T-helper 9 cell (primary cell): ENCODE results near the gene OR51B2.
"Not testable (repeated sequence)": the region's sequence is repeated elsewhere in the genome, so short reads cannot be mapped to it uniquely, and the experiment has no call there.

Source experiments
- DNase-seq: peaks from one replicate; pipeline ENCODE4 v3.0.0-alpha.2; 2020

Gene OR51B2

GRCh38 chr11:5310423-5310822 is 13.7 kb downstream of the OR51B2 start:
- no peak for DNase-seq

- DNase-seq = no peak
Measured at GRCh38 chr11:5307256-5308019, 16.7 kb downstream of the OR51B2 start.

GRCh38 chr11:5304046-5304445 is 20.1 kb downstream of the OR51B2 start:
- DNase-seq = no peak

GRCh38 chr11:5303626-5304025 is 20.5 kb downstream of the OR51B2 start:
- DNase-seq = no peak

- DNase-seq = no peak
Measured at GRCh38 chr11:5301846-5302245, 22.3 kb downstream of the OR51B2 start, which contains the start of gene OR51B4. Gene OR51B4, minus strand, starts transcription at chr11:5301946. Its CDS starts 0 bp downstream, at chr11:5301946.

- no peak for DNase-seq
Measured at GRCh38 chr11:5300251-5300650, 23.8 kb downstream of the OR51B2 start.

- no peak for DNase-seq
Measured at GRCh38 chr11:5298451-5298850, 25.6 kb downstream of the OR51B2 start.

GRCh38 chr11:5297721-5298323 is 26.3 kb downstream of the OR51B2 start:
- DNase-seq = no peak

GRCh38 chr11:5294342-5294995 is 29.6 kb downstream of the OR51B2 start:
- not testable (repeated sequence) for DNase-seq

GRCh38 chr11:5293028-5293427 is 31.1 kb downstream of the OR51B2 start:
- no peak for DNase-seq

GRCh38 chr11:5291207-5291838 is 32.8 kb downstream of the OR51B2 start:
- no peak for DNase-seq

- DNase-seq = no peak
Measured at GRCh38 chr11:5290106-5290505, 34.0 kb downstream of the OR51B2 start.

- DNase-seq = no peak
Measured at GRCh38 chr11:5289696-5290095, 34.4 kb downstream of the OR51B2 start.

- DNase-seq = no peak
Measured at GRCh38 chr11:5288906-5289550, 35.1 kb downstream of the OR51B2 start.

- DNase-seq = no peak
Measured at GRCh38 chr11:5288108-5288905, 35.8 kb downstream of the OR51B2 start.

GRCh38 chr11:5286901-5287300 is 37.2 kb downstream of the OR51B2 start:
- no peak for DNase-seq

GRCh38 chr11:5286351-5286750 is 37.7 kb downstream of the OR51B2 start:
- no peak for DNase-seq

- no peak for DNase-seq
Measured at GRCh38 chr11:5285703-5286340, 38.3 kb downstream of the OR51B2 start.

GRCh38 chr11:5284637-5285036 is 39.5 kb downstream of the OR51B2 start:
- no peak for DNase-seq

GRCh38 chr11:5283882-5284281 is 40.2 kb downstream of the OR51B2 start:
- no peak for DNase-seq

- no peak for DNase-seq
Measured at GRCh38 chr11:5283086-5283485, 41.0 kb downstream of the OR51B2 start.

GRCh38 chr11:5282628-5283027 is 41.5 kb downstream of the OR51B2 start:
- DNase-seq = no peak
